ENCODE data around the gene LATS1. TPM values are rescaled to one million over a fixed set of nuclear protein-coding genes. Genes with fewer than 3 reads are reported as not detected.
"Not testable (repeated sequence)": the region's sequence is repeated elsewhere in the genome, so short reads cannot be mapped to it uniquely, and the experiment has no call there.

LATS1 gene
- total and polyA plus RNA-seq, 3 donors from 2014 or later: 17.4 to 38.7 (median 35.0) TPM

DNA sequence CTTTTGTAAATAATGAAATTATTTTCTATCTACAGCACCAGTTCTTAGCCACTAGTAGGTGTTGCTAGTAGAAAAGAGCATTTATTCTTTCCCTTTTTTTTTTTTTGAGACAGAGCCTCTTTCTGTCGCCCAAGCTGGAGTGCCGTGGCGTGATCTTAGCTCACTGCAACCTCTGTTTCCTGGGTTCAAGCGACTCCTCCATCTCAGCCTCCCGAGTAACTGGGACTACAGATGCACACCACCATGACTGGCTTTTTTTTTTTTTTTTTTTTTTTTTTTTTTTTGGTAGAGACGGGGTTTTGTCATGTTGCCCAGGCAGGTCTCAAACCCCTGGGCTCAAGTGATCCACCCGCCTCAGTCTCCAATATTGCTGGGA, 38.3 kb upstream of the LATS1 start:
- no peaks in the 10 kb centered on the region for H3K9me3 ChIP-seq
- WGBS, 2 donors: 88 to 93% methylated on average over 7 of the region's 7 CpGs
- intact Hi-C loops (cut with DNase I; ENCODE audit: low total_unique reads): no loop called here
- no peaks in the 10 kb centered on the region for H3K36me3 ChIP-seq (ENCODE audit: low read depth, missing control alignments)
- H3K27ac ChIP-seq: no peak overlapping the region
- no peak for TF ChIP-seq CTCF (IDR thresholded peaks at IDR 0.05)
- no peak for TF ChIP-seq POLR2A (IDR thresholded peaks at IDR 0.05)
- H3K27me3 ChIP-seq: no peaks in the 10 kb centered on the region
- no peak overlapping the region for H3K4me3 ChIP-seq
- no peak for DNase-seq
- no peaks in the 10 kb centered on the region for H3K4me1 ChIP-seq

DNA sequence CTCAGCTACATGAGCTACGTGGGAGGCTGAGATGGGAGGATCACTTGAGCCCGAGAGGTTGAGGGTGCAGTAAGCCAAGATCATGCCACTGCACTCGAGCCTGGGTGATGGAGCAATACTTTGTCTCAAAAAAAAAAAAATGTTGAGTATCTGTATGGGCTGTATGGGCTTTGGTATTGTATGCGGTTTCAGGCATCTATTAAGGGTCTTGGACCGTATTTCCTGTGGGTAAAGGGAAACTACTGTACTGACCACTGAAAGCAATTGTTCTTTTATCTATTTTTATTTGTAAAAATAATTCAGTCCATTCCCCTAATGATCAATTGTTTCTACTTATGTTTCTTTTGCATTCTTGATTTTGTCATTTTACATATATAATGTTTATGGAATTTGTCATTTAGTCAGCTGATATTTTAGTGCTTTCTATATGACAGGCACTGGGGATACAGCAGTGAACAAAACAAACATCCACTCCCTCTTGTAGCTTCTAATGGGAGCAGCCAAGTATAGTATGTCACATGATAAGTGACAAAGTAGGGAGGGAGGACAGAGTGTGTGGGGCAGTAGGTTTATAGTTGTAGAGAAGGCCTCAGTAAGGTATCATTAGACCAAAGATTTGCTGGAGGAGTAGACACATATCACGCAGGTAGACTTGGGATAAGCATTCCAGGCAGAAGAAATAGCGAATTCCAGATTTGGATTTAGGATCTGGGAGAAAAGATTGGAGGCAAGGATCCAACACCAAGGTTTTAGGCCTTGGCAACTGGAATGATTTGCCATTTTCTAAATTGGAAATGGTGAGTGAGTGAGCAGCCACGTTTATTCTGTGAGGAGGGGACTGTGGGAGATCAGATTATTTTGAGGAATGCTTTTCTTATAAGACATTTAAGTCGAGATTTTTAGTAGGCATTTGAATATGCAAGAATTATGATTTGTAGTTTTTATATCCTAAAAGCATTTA, 37.7 kb upstream of the LATS1 start:
- H3K27me3 ChIP-seq: no peaks in the 10 kb centered on the region
- no peak overlapping the region for H3K4me3 ChIP-seq
- 72 to 84% methylated on average over 9 of the region's 9 CpGs for WGBS, 2 donors
- no peak for TF ChIP-seq CTCF (IDR thresholded peaks at IDR 0.05)
- no peak for TF ChIP-seq POLR2A (IDR thresholded peaks at IDR 0.05)
- H3K9me3 ChIP-seq: no peaks in the 10 kb centered on the region
- DNase-seq: no peak
- intact Hi-C loops (cut with DNase I; ENCODE audit: low total_unique reads): no loop called here
- no peaks in the 10 kb centered on the region for H3K36me3 ChIP-seq (ENCODE audit: low read depth, missing control alignments)
- H3K4me1 ChIP-seq: peaks cover 3% of the 10 kb centered on the region
- peak overlapping the region in 1 of 2 donors; percentile 53 for H3K27ac ChIP-seq

DNA sequence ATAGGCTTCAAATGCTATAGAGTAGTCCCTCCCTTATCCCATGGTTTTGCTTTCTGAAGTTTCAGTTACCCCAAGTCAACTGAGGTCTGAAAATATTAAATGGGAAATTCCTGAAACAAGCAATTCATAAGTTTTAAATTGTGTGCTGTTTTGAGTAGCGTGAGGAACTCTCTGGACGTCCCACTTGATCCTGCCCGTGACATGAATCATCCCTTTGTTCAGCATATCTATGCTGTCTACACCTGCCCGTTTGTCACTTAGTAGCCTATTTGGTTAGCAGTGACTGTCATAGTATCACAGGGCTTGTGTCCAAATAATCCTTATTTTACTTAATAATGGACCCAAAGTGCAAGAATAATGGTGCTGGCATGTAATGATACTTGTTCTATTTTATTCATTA, 36.6 kb upstream of the LATS1 start:
- 66 to 78% methylated on average over 4 of the region's 4 CpGs for WGBS, 2 donors
- no peak for TF ChIP-seq CTCF (IDR thresholded peaks at IDR 0.05)
- no peak for TF ChIP-seq POLR2A (IDR thresholded peaks at IDR 0.05)
- Histone ChIP-seq H3K4me1 (peaks cover 6% of the 10 kb centered on the region), H3K27ac (no peak overlapping the region), H3K36me3 (ENCODE audit: low read depth, missing control alignments) (no peaks in the 10 kb centered on the region), H3K9me3 (no peaks in the 10 kb centered on the region), H3K4me3 (no peak overlapping the region), H3K27me3 (no peaks in the 10 kb centered on the region)
- intact Hi-C loops (cut with DNase I; ENCODE audit: low total_unique reads): no loop called here
- DNase-seq: peak; percentile 65

DNA sequence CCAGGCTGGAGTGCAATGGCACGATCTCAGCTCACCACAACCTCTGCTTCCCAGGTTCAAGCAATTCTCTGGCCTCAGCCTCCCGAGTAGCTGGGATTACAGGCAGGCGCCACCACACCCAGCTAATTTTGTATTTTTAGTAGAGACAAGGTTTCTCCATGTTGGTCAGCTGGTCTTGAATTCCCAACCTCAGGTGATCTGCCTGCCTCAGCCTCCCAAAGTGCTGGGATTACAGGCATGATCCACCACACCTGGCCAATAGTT, 35.4 kb upstream of the LATS1 start:
- H3K9me3 ChIP-seq; H3K4me1 ChIP-seq; H3K27me3 ChIP-seq; H3K36me3 ChIP-seq (ENCODE audit: low read depth, missing control alignments); H3K27ac ChIP-seq; H3K4me3 ChIP-seq; intact Hi-C loops (cut with DNase I; ENCODE audit: low total_unique reads); DNase-seq: not testable (repeated sequence)
- WGBS, 2 donors: 76 to 91% methylated on average over 3 of the region's 3 CpGs

DNA sequence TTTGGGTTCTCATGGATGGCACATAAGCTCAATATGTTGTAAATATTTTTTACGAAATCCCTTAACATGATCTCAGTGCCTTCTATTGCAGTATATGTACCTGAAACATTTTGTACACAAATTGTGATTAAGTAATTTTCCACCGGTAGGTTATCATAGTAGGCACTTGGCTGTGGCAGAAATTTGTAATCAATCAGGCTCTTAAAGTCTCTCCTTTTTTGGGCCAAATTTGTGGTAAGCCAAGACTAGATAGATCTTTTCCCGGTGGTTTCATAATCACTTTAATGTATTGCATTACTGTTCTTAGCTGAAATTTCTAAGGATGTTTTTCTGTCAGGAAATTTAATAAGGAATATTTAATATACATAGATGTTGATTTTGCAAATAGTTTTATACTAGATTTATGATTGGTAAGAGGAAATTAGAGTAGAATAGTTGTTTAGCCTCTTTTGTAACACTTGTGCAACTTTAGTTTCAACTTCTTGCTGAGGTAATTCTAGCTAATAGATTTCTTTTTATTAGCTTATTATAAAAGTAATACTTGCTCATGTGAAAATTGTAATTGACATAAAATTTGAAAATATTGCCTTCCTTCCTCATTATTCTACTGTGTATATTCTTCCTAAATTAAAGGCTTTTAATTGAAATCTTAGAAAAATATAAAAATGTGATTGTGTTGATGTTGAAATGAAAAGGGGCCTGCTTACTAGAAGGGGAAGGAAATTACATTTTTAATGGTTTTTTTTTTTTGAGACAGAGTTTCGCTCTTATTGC, 34.9 kb upstream of the LATS1 start:
- WGBS, 2 donors: 77 to 83% methylated on average over 4 of the region's 4 CpGs
- Histone ChIP-seq H3K4me1 (peaks cover 6% of the 10 kb centered on the region), H3K4me3 (no peak overlapping the region), H3K27me3 (no peaks in the 10 kb centered on the region), H3K27ac (no peak overlapping the region), H3K9me3 (no peaks in the 10 kb centered on the region), H3K36me3 (ENCODE audit: low read depth, missing control alignments) (no peaks in the 10 kb centered on the region)
- intact Hi-C loops (cut with DNase I; ENCODE audit: low total_unique reads): no loop called here
- no peak for DNase-seq
- TF ChIP-seq POLR2A (IDR thresholded peaks at IDR 0.05) (no peak), CTCF (IDR thresholded peaks at IDR 0.05) (no peak)

- H3K36me3 ChIP-seq (ENCODE audit: low read depth, missing control alignments); intact Hi-C loops (cut with DNase I; ENCODE audit: low total_unique reads); H3K4me1 ChIP-seq; H3K27ac ChIP-seq; H3K4me3 ChIP-seq; H3K9me3 ChIP-seq; DNase-seq; H3K27me3 ChIP-seq: not testable (repeated sequence)
- WGBS, 2 donors: 93% methylated on average over 5 of the region's 5 CpGs
These were observed 34.0 kb upstream of the LATS1 start for GRCh38 chr6:149751920-149752319.

Measured in testis (tissue), 3 donors.